K562 (cell line): ENCODE data around the gene UBA3. TPM values are rescaled to one million over a fixed set of nuclear protein-coding genes. Genes with fewer than 3 reads are reported as not detected.

ENCODE experiments used
- ATAC-seq: fragments of 200-7000 bp; cut with Tn5 transposase; 3 replicates; pipeline ENCODE4 v1.9.1; 2020; ENCODE audit warnings: moderate library complexity
- BruUV-seq: library from RNA; stranded (reverse); fragments of 400-500 nt; replicated peaks from 2 replicates; lab custom pipeline; 2021; lab: Mats Ljungman, UMichigan
- CTCF ChIA-PET: fragments of 300-600 bp; formaldehyde crosslinking; extraction: SDS; loops from one replicate; lab custom pipeline; 2021; ENCODE audit warnings: low intra/inter-chr PET ratio; lab: Yijun Ruan, JAX
- POLR2A ChIA-PET: fragments of 300-600, 350-650 bp; sonication (Branson Sonifier 250); formaldehyde crosslinking; extraction: SDS; loops from one replicate; lab custom pipeline; 2021; ENCODE audit warnings: antibody characterized with exemption, inconsistent platforms; lab: Yijun Ruan, JAX
- DNase-seq, 4 experiments: peaks; one replicate each; pipeline versions ENCODE4 v3.0.0 to v3.0.0-alpha.2; 2011 to 2018; ENCODE audit warnings: low spot score in 3 of 4, mixed read lengths in 3 of 4; ENCODE audit errors: extremely low read depth in 1 of 4
- FAIRE-seq: peaks from 2 replicates; lab custom pipeline; 2011; peaks lifted over from hg19 to GRCh38; lab: Jason Lieb, UNC
- H2AFZ ChIP-seq: 2 replicates; pipeline ENCODE4 v1.6.0; 2011; ENCODE audit warnings: low read depth, low read length, control low read depth, inconsistent platforms
- H3K27ac ChIP-seq: fragments of 200-600 bp; 3 replicates; pipeline ENCODE4 v1.8.0; 2011; ENCODE audit warnings: low read depth, mild to moderate bottlenecking, control low read depth, inconsistent platforms, low read length, moderate library complexity, mixed read lengths; ENCODE audit errors: extremely low read depth
- H3K27me3 ChIP-seq, 2 experiments: fragments of 300-600 bp in 1 of 2; 2 replicates in 1 of 2; 3 replicates in 1 of 2; pipeline versions ENCODE4 v1.6.0 to v1.8.0; 2011; ENCODE audit warnings: inconsistent platforms in 2 of 2, low read length in 2 of 2, mild to moderate bottlenecking in 1 of 2, mixed read lengths in 1 of 2, moderate library complexity in 1 of 2; ENCODE audit not compliant: control insufficient read depth in 2 of 2, insufficient read depth in 2 of 2
- H3K36me3 ChIP-seq: fragments of 300-600 bp; 3 replicates; pipeline ENCODE4 v1.8.0; 2011; ENCODE audit warnings: mild to moderate bottlenecking, low read length, inconsistent platforms; ENCODE audit not compliant: control insufficient read depth, insufficient read depth
- H3K4me1 ChIP-seq, 2 experiments: fragments of 200-600 bp in 1 of 2; replicated peaks in 1 of 2; 2 replicates in 1 of 2; 3 replicates in 1 of 2; pipeline versions ENCODE4 v1.5.1 to v1.8.0; 2011; ENCODE audit warnings: inconsistent platforms in 2 of 2, low read length in 2 of 2, mild to moderate bottlenecking in 1 of 2, mixed read lengths in 1 of 2, moderate library complexity in 1 of 2; ENCODE audit not compliant: control insufficient read depth in 2 of 2, insufficient read depth in 2 of 2
- H3K4me2 ChIP-seq: 2 replicates; pipeline ENCODE4 v1.6.1; 2011; ENCODE audit warnings: low read length, control low read depth, inconsistent platforms, mixed read lengths; ENCODE audit not compliant: insufficient read depth
- H3K4me3 ChIP-seq: fragments of 200-600 bp; sonication (generic), shearing (Covaris generic); 2 replicates; pipeline ENCODE4 v1.5.1; 2016; ENCODE audit warnings: control low read depth, inconsistent platforms
- H3K79me2 ChIP-seq: fragments of 200-600 bp; 3 replicates; pipeline ENCODE4 v1.8.0; 2011; ENCODE audit warnings: low read length, inconsistent platforms; ENCODE audit not compliant: control insufficient read depth, insufficient read depth
- H3K9ac ChIP-seq, 2 experiments: 2 replicates each; pipeline versions ENCODE4 v1.6.0 to v1.6.1; 2011; ENCODE audit warnings: low read depth in 2 of 2, low read length in 2 of 2, control low read depth in 1 of 2, inconsistent platforms in 1 of 2, mild to moderate bottlenecking in 1 of 2, mixed read lengths in 1 of 2; ENCODE audit not compliant: insufficient read depth in 1 of 2
- H3K9me1 ChIP-seq: one replicate; pipeline ENCODE4 v1.6.0; 2011; ENCODE audit warnings: inconsistent platforms, mild to moderate bottlenecking, low read length, moderate library complexity; ENCODE audit not compliant: control insufficient read depth, insufficient read depth
- H3K9me3 ChIP-seq: replicated peaks from 2 replicates; pipeline ENCODE4 v1.5.1; 2011; ENCODE audit warnings: low read depth, low read length, inconsistent platforms; ENCODE audit not compliant: control insufficient read depth, insufficient read depth
- H4K20me1 ChIP-seq: replicated peaks from 2 replicates; pipeline ENCODE4 v1.6.1; 2011; ENCODE audit warnings: low read length, inconsistent platforms, mixed read lengths; ENCODE audit not compliant: control insufficient read depth, insufficient read depth
- ESRRA ChIP-seq: fragments of 450-650 bp; IDR thresholded peaks from 2 replicates; pipeline ENCODE4 v1.6.1; 2014; ENCODE audit warnings: low read depth, mild to moderate bottlenecking, moderate library complexity, borderline replicate concordance
- ETV5 ChIP-seq: sonication (generic); formaldehyde crosslinking; IDR thresholded peaks from 2 replicates; pipeline ENCODE4 v1.4.0; 2020; ENCODE audit warnings: low read depth, mild to moderate bottlenecking, missing genetic modification reagents
- KDM1A ChIP-seq, 2 experiments: fragments of 450-650 bp; IDR thresholded peaks; 2 replicates each; pipeline ENCODE4 v1.6.1; 2016; ENCODE audit warnings: mild to moderate bottlenecking in 2 of 2
- LCOR ChIP-seq: sonication (generic); formaldehyde crosslinking; IDR thresholded peaks from 2 replicates; pipeline ENCODE4 v1.8.0; 2022; ENCODE audit warnings: mild to moderate bottlenecking, missing genetic modification reagents
- NCOR1 ChIP-seq: fragments of 450-650 bp; IDR thresholded peaks from 2 replicates; pipeline ENCODE4 v1.6.1; 2016; ENCODE audit warnings: mild to moderate bottlenecking, moderate library complexity
- SMAD4 ChIP-seq: fragments of 250-450 bp; sonication (Bioruptor Pico); conservative IDR thresholded peaks from 2 replicates; pipeline ENCODE4 v1.8.0; 2021; ENCODE audit warnings: inconsistent platforms, mild to moderate bottlenecking, moderate library complexity
- SNRNP70 ChIP-seq: fragments of 200-400 bp; formaldehyde crosslinking; optimal IDR thresholded peaks from 2 replicates; pipeline ENCODE3; 2017; ENCODE audit warnings: low read depth, low read length
- YBX1 ChIP-seq: fragments of 450-650 bp; IDR thresholded peaks from 2 replicates; pipeline ENCODE4 v1.7.1; 2016; ENCODE audit warnings: mild to moderate bottlenecking
- WGBS: fragments of 100-300 bp; shearing (Covaris generic); methylation state at CpG from one replicate; pipeline ENCODE4 v1.1.6; 2016; ENCODE audit warnings: low coverage, mixed read lengths; ENCODE audit not compliant: insufficient coverage; ENCODE audit errors: missing lambda C conversion rate; 5-methylcytosine and 5-hydroxymethylcytosine counted together
- in situ Hi-C: fragments of 300-500 bp; cut with MboI; formaldehyde crosslinking; loops from 4 replicates; pipeline ENCODE4 v1.15.0; 2018; ENCODE audit warnings: inconsistent platforms, mixed read lengths
- intact Hi-C: fragments of 100-400 bp; cut with micrococcal nuclease; formaldehyde crosslinking; loops from 2 replicates; pipeline ENCODE4 v1.14.2; 2022
- polyA plus RNA-seq, 8 experiments: library from polyadenylated mRNA; depleted of rRNA in 4 of 8; stranded (reverse) in 5 of 8; unstranded in 3 of 8; fragments of >200 nt; fragmentation: Nextera tagmentation in 2 of 8; fragmentation: Illumina TruSeq in 1 of 8; extraction: Ambion mirVana in 2 of 8; extraction: Trizol in 1 of 8; gene quantifications; 2 replicates each; pipeline versions ENCODE4 v1.2.1 to v1.2.3, GENCODE V29; 2011 to 2014; ENCODE audit warnings: inconsistent platforms in 1 of 8, missing spikeins in 1 of 8
- total RNA-seq, 7 experiments: library from RNA; depleted of rRNA in 6 of 7; stranded (reverse); fragments of >200 nt in 6 of 7; fragmentation: Illumina TruSeq in 2 of 7; extraction: Trizol in 2 of 7; gene quantifications; 2 replicates each; pipeline versions ENCODE4 v1.2.1 to v1.2.3, GENCODE V29; 2011 to 2021; ENCODE audit warnings: low replicate concordance in 1 of 7
- TF ChIP-seq, protein P1 (sequence below): fragments of 450-650 bp; formaldehyde crosslinking; IDR thresholded peaks from 2 replicates; pipeline ENCODE4 v1.4.0; 2020; ENCODE audit warnings: mild to moderate bottlenecking, moderate library complexity
- TF ChIP-seq, protein P2 (sequence below): fragments of 450-650 bp; IDR thresholded peaks from 2 replicates; pipeline ENCODE4 v1.6.1; 2016
- TF ChIP-seq, protein P3 (sequence below): fragments of 250-450 bp; sonication (Bioruptor Pico); IDR thresholded peaks from 2 replicates; pipeline ENCODE4 v1.5.0; 2021
- TF ChIP-seq, protein P4 (sequence below): fragments of 450-650 bp; IDR thresholded peaks from 2 replicates; pipeline ENCODE4 v1.7.1; 2018; ENCODE audit warnings: mild to moderate bottlenecking, low read depth; ENCODE audit not compliant: partially characterized antibody
- TF ChIP-seq, protein P5 (sequence below): fragments of 200-800 bp; sonication (Bioruptor generic); IDR thresholded peaks from 2 replicates; pipeline ENCODE4 v1.6.1; 2017; ENCODE audit warnings: missing genetic modification characterization, missing compliant biosample characterization
- TF ChIP-seq, protein P6 (sequence below): fragments of 450-650 bp; IDR thresholded peaks from 2 replicates; pipeline ENCODE4 v1.6.1; 2016; ENCODE audit warnings: low read depth, mild to moderate bottlenecking, moderate library complexity

The UBA3 gene
- total and polyA plus RNA-seq, 9 of the 15 experiments (the other 6 are each of a cell fraction or from before 2014, with no cell fraction given), result 23.2 to 80.0 (median 38.6) TPM

DNA sequence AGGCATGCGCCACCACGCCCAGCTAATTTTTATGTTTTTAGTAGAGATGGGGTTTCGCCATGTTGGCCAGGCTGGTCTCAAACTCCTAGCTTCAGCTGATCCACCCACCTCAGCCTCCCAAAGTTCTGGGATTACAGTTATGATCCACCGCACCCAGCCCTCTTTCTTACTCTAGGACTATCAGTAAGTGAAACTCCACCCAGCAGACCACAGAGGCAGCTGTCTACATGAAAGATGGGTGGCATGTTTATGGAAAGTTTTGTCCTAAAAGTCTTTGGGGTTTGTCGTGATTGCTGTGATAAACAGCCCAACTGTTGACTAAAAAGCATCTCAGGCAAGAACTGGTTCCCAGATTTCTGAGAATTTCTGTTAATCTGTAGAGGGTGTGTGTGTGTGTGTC lies 15.5 kb upstream of the UBA3 start:
- Histone ChIP-seq H4K20me1 (no peaks in the 10 kb centered on the region), H3K4me2 (no peak overlapping the region), H3K9me1 (no peaks in the 10 kb centered on the region), H3K4me3 (no peak overlapping the region), H3K27ac (no peak overlapping the region), H3K4me1 (peaks cover 3 to 9% of the 10 kb centered on the region in 2 experiments; a peak in 4 of 5 replicates), H3K9me3 (no peaks in the 10 kb centered on the region), H3K36me3 (no peaks in the 10 kb centered on the region), H2AFZ (no peak overlapping the region), H3K79me2 (no peaks in the 10 kb centered on the region), H3K9ac (no peak overlapping the region), H3K27me3 (no peaks in the 10 kb centered on the region)
- FAIRE-seq (peak; percentile 48), ATAC-seq (peak; percentile 56), DNase-seq (peak in 2 of 4 experiments; percentile 16 to 44)
- in situ Hi-C loops, result no loop called here
- CTCF ChIA-PET, result no interaction called here
- intact Hi-C loops, result no loop called here
- no TSS peak for BruUV-seq
- 0% methylated on average over 2 of the region's 5 CpGs for whole genome bisulfite sequencing
- POLR2A ChIA-PET, result no interaction called here
- TF ChIP-seq, protein P1, sequence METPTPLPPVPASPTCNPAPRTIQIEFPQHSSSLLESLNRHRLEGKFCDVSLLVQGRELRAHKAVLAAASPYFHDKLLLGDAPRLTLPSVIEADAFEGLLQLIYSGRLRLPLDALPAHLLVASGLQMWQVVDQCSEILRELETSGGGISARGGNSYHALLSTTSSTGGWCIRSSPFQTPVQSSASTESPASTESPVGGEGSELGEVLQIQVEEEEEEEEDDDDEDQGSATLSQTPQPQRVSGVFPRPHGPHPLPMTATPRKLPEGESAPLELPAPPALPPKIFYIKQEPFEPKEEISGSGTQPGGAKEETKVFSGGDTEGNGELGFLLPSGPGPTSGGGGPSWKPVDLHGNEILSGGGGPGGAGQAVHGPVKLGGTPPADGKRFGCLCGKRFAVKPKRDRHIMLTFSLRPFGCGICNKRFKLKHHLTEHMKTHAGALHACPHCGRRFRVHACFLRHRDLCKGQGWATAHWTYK, result 0 out of 2 replicates have a peak, but pooled peaks have one; percentile 43
- TF ChIP-seq, protein P2, sequence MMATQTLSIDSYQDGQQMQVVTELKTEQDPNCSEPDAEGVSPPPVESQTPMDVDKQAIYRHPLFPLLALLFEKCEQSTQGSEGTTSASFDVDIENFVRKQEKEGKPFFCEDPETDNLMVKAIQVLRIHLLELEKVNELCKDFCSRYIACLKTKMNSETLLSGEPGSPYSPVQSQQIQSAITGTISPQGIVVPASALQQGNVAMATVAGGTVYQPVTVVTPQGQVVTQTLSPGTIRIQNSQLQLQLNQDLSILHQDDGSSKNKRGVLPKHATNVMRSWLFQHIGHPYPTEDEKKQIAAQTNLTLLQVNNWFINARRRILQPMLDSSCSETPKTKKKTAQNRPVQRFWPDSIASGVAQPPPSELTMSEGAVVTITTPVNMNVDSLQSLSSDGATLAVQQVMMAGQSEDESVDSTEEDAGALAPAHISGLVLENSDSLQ, result peak; percentile 72
- TF ChIP-seq, protein P3, sequence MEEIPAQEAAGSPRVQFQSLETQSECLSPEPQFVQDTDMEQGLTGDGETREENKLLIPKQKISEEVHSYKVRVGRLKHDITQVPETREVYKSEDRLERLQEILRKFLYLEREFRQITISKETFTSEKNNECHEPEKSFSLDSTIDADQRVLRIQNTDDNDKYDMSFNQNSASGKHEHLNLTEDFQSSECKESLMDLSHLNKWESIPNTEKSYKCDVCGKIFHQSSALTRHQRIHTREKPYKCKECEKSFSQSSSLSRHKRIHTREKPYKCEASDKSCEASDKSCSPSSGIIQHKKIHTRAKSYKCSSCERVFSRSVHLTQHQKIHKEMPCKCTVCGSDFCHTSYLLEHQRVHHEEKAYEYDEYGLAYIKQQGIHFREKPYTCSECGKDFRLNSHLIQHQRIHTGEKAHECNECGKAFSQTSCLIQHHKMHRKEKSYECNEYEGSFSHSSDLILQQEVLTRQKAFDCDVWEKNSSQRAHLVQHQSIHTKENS (CRISPR knock-in tag), result no peak
- TF ChIP-seq KDM1A (IDR thresholded peaks at IDR 0.05), result peak; percentile 86 to 94
- TF ChIP-seq YBX1, result no peak
- TF ChIP-seq LCOR (CRISPR knock-in tag), result peak; percentile 21; the same call in 1 of the 2 replicates
- no peak for TF ChIP-seq SNRNP70
- peak; percentile 37; the same call in 1 of the 2 replicates for TF ChIP-seq ESRRA
- 0 out of 2 replicates have a peak, but pooled peaks have one; percentile 11 for TF ChIP-seq NCOR1
- peak; percentile 70 for TF ChIP-seq SMAD4 (CRISPR knock-in tag)
- TF ChIP-seq, protein P4, sequence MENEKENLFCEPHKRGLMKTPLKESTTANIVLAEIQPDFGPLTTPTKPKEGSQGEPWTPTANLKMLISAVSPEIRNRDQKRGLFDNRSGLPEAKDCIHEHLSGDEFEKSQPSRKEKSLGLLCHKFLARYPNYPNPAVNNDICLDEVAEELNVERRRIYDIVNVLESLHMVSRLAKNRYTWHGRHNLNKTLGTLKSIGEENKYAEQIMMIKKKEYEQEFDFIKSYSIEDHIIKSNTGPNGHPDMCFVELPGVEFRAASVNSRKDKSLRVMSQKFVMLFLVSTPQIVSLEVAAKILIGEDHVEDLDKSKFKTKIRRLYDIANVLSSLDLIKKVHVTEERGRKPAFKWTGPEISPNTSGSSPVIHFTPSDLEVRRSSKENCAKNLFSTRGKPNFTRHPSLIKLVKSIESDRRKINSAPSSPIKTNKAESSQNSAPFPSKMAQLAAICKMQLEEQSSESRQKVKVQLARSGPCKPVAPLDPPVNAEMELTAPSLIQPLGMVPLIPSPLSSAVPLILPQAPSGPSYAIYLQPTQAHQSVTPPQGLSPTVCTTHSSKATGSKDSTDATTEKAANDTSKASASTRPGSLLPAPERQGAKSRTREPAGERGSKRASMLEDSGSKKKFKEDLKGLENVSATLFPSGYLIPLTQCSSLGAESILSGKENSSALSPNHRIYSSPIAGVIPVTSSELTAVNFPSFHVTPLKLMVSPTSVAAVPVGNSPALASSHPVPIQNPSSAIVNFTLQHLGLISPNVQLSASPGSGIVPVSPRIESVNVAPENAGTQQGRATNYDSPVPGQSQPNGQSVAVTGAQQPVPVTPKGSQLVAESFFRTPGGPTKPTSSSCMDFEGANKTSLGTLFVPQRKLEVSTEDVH, result no peak
- TF ChIP-seq, protein P5, sequence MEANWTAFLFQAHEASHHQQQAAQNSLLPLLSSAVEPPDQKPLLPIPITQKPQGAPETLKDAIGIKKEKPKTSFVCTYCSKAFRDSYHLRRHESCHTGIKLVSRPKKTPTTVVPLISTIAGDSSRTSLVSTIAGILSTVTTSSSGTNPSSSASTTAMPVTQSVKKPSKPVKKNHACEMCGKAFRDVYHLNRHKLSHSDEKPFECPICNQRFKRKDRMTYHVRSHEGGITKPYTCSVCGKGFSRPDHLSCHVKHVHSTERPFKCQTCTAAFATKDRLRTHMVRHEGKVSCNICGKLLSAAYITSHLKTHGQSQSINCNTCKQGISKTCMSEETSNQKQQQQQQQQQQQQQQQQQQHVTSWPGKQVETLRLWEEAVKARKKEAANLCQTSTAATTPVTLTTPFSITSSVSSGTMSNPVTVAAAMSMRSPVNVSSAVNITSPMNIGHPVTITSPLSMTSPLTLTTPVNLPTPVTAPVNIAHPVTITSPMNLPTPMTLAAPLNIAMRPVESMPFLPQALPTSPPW (CRISPR knock-in tag), result 0 out of 2 replicates have a peak, but pooled peaks have one; percentile 34
- TF ChIP-seq ETV5 (CRISPR knock-in tag), result no peak
- TF ChIP-seq, protein P6, sequence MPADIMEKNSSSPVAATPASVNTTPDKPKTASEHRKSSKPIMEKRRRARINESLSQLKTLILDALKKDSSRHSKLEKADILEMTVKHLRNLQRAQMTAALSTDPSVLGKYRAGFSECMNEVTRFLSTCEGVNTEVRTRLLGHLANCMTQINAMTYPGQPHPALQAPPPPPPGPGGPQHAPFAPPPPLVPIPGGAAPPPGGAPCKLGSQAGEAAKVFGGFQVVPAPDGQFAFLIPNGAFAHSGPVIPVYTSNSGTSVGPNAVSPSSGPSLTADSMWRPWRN, result peak; percentile 62; the same call in 1 of the 2 replicates
